ENCODE data around the gene UBE4B.

UBE4B gene

DNA sequence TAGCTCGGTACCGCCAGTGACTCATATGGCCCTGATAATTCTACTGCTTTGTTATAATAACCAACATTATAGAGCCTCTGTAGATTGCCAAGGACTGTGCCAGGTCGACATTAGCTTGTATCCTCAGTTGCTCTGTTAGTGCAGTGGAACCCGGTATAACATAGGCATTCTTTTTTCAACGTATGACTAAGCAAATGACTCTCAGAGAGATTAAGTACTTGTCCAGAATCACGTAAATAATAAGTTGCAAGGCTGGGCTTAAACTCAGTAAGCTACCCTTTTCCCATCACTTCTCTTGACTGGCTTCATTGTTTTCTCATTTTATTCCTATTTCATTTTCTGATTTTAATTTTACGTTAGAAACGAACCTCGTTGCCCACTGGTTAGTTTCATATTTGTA lies 85.1 kb downstream of the UBE4B start:
- DNase-seq, result no peak

- DNase-seq, result no peak
Measured at GRCh38 chr1:10121688-10122087, 88.9 kb downstream of the UBE4B start.

DNA sequence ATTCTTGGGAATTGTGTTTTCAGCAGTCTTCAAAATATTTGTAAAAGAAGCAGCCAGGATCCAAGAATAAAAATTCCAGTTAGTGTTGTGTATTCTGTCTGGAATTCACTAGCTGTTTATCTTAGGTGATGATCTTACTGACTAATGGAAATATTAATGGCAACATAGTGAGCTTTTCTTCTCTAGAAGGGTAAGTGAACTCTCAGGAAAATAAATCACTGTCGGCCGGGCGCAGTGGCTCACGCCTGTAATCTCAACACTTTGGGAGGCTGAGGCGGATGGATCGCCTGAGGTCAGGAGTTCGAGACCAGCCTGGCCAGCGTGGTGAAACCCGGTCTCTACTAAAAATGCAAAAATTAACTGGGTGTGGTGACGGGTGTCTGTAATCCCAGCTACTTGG lies 90.2 kb downstream of the UBE4B start:
- peak; percentile 72 for DNase-seq

DNA sequence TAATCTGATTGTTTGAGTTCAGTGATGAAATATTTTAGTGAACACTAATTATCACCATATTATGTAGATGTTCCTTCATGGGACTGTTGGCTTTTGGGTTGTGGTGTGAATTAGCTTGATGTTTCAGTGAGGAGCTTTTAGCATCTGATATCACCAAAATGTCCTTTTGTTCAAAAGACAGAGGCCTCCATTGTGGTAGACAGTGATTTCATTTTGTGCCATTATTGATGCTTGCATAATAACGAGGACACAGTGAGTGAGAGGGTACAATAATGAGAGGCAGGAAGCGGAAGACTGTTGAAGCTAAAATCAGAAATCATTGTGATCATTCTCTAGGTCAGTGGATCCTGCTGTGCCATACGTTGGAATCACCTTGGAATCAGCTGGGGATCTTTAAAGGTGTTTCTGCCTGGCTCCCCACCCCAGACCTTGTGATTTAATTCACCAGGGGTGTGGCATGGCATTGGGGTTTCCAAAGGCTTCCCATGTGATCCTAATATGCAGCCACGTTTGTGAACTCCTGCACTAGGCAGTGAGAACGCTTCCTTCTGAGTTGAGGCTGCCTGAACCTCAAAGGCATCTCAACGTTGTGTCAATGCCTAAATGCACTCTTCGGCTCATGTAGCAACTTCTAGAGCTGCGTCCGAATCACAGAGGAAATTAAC lies 95.5 kb downstream of the UBE4B start:
- DNase-seq, result no peak

DNA sequence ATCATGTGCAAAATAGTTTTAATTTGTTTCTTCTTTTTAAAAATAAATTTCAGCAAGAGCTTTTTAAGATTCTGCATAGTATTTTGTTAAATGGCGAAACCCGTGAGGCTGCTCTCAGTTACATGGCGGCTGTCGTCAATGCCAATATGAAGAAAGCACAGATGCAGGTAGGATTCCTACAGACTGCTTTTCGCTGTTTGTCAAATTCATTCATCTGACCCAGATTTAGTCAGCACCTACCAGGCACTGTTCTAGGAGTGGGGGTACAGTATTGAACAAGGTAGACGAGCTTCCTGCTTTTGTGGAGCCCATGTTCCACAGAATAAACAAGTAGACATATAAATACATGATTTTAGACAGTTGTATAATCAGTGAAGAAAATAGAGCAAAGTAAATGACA lies 99.6 kb downstream of the UBE4B start:
- DNase-seq, result no peak

DNA sequence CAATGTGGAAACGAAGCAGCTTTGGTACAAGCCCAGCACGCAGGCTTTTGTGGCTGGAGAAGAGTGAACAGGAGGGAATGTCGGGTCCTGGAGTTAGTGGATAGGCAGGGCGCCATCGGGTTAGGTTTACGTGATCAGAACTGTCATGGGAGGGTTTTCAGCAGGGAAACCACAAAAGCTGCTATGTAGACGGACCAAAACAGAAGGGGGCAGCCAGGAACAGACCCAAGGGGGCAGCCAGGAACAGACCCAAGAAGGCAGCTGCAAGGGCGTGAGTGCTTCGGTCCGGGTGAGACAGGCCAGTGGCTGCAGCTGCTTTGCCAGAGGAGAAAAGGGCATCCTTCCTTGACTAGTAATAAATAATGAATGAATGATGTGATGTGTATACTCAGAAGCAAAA lies 100.1 kb downstream of the UBE4B start:
- DNase-seq, result no peak

DNA sequence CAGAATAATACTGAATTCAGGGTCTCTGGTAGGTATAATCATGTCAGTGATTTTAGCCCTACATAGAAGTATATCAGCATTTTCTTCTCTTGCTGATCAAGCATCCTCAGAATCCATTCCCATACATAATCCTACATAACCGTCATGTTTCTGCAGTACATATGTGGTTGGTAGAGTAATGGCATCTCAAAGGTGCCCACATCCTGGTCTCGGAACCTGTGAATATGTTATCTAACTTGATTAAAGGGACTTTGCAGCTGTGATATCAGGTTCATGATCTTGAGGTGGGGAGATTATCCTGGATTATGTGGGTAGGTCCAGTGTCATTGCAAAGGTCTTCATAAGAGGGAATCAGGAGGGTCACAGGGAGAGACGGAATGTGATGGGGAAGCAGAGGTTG lies 108.2 kb downstream of the UBE4B start:
- DNase-seq, result no peak

GRCh38 chr1:10143961-10144485 lies 111.3 kb downstream of the UBE4B start:
- DNase-seq, result no peak

- DNase-seq, result no peak
Measured at GRCh38 chr1:10146391-10146790, 113.6 kb downstream of the UBE4B start.

DNA sequence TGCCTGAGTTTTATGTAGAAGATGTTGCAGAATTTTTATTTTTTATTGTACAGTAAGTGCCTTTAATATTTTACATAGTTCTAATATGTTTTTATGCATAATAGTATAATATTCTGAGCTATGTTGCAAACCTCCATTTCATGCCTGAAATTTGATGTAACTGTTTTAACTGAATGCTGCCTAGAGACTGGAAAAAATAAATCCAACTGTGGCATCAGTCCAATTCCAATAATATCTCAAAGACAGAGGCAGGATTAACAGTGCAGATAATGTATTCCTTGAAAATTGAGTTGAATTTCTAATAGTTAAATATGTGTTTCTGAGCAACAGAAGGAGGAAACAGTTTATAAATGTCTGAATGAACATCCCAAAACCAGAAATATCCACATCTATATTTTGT lies 116.5 kb downstream of the UBE4B start:
- peak; percentile 3 for DNase-seq

GRCh38 chr1:10152709-10153284 lies 120.0 kb downstream of the UBE4B start:
- DNase-seq, result peak; percentile 58

DNA sequence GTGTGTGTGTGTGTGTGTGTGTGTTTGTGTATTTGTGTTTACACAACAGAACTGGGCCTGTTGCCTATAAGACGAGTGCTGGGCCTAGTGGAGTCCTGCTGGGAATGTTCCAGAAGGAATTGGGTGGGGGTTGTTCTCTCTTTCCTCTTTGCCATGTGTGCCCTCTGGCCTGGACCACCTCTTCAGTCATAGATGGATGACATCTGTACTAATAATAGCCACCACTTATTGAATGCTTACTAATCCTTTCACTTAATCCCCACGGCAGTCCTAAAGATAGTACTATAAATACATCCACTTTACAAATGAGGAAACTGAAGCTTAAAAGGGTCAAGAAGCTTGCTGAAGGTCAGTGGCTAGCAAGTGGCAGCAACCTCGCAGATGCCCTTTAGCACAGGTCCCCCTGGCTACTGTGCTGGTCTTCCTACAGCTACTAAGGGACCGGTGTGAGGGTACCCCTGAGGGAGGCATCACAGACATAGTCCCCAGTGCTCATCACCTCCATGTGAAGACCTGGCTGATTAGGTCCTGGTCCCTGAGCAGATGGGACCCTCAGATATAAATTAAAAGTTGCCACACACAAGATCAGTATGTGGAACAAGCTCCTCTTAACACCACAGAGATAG lies 122.4 kb downstream of the UBE4B start:
- peak; percentile 6 for DNase-seq

DNA sequence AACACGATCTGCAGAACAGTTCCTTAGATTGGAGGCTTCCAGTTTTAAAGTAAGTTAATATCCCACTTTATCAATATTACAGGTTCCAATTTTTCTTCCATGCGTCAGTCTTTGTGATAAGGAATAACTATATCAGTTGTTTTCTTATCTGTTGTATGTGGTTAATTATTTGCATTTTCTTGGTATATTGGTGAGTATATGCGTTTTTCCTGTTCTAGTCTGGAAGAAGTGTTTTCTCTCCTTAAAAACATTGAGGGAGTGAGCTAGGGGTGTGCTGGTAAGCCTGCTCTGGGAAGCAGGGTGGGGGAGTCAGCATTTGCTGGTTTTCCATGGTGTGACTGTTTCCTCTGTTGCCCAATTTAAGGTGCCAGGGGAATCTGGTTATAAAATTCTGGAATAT lies 127.4 kb downstream of the UBE4B start:
- no peak for DNase-seq

- DNase-seq, result no peak
Measured at GRCh38 chr1:10160907-10161490, 128.2 kb downstream of the UBE4B start.

- no peak for DNase-seq
Measured at GRCh38 chr1:10161541-10162290, 129.0 kb downstream of the UBE4B start.

DNA sequence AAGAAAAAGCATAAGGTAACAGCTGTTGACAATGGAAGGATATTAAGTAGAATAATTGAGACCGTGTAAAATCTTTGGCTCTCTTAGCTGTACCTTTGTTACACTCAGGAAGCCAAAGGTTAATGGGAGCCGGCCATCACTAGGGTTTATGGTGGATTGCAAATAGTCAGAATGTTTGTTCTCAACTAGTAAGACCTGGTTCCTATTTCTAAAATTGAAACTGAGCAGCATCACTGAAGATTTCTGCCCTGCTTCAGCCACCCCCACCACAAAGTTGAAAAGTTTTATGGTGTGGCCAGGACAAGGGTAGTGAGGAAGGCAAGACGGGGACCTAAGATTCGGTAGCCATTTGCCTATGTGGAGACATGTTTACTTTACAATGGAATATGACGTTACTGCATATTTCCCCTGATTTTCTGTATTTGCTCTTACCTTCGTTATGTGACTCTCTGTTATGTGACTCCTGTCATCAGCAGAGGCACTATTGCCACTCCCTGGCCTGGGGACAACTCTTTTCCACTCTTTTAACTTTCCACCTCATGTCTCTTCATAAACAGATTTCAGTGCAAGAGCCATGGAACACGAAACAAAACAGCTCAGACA lies 136.3 kb downstream of the UBE4B start:
- DNase-seq, result no peak

DNA sequence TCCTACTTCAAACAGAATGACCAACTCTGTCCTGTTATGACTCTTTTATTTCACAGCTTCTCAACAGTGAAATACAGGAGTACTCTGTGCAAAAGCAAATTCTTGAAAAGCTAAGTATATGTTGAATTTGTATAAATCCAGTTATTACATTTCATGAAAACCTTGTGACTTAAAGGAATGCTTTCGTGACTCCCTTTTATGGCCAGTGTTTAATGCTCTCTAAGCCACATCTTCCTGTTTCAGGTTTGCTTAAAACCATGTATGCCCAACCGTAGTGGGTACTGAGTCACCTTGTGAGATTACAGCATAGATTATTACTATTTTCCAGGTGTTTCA lies 137.4 kb downstream of the UBE4B start:
- DNase-seq, result no peak

DNA sequence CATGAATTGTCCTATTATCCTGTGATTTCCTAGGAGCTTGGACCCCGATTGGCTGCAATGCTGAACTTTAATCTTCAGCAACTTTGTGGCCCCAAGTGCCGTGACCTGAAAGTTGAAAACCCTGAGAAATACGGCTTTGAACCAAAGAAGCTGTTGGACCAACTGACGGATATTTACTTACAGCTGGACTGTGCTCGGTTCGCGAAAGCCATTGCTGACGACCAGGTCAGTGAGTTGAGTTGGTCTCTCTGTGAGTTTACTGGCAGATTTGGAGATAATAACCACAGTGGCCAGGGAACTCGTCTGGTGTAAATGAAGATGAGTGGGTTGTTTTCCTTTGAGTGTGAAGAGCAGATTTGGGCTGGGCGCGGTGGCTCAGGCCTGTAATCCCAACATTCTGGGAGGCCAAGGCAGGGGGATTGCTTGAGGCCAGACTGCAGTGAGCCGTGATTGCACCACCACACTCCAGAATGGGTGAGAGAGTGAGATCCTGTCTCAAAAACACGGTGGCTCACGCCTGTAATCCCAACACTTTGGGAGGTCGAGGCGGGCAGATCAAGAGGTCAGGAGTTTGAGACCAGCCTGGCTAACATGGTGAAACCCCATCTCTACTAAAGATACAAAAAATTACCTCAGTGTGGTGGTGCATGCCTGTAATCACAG lies 138.5 kb downstream of the UBE4B start:
- DNase-seq, result no peak

GRCh38 chr1:10171995-10172669 lies 139.4 kb downstream of the UBE4B start:
- DNase-seq, result no peak

GRCh38 chr1:10173582-10173981 lies 140.8 kb downstream of the UBE4B start:
- DNase-seq, result no peak

DNA sequence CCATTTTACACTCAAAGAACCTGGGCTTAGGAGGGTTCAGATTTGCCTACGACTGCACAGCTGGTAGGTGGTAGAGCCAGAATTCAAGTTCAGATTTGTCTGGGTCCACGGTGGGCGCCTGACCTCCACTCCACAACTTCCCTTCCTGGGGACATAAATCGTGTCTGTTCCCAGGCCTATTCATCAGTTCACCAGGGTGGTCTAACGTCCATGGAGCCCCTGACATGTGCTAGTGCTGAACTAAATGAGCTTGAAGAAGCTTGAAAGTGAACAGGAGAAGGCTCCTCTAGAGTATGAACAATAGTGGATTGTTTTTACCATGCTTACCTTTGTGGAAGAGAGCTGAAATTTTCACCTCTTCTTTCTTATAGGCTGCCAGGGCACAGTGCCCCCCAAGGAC lies 145.1 kb downstream of the UBE4B start:
- DNase-seq, result no peak
